HUES64 (cell line): ENCODE results near the gene RPRD1B. TPM values are rescaled to one million over a fixed set of nuclear protein-coding genes. Genes with fewer than 3 reads are reported as not detected.

Experiments
- H3K27ac ChIP-seq: 2 replicates; pipeline ENCODE4 v1.7.0; 2013; ENCODE audit warnings: low read depth, low read length, inconsistent platforms
- H3K27me3 ChIP-seq: 2 replicates; pipeline ENCODE4 v1.6.1; 2013; ENCODE audit warnings: mild to moderate bottlenecking, low read length; ENCODE audit not compliant: insufficient read depth
- H3K36me3 ChIP-seq: 2 replicates; pipeline ENCODE4 v1.6.1; 2013; ENCODE audit warnings: mild to moderate bottlenecking, low read length; ENCODE audit not compliant: insufficient read depth
- H3K4me1 ChIP-seq: 2 replicates; pipeline ENCODE4 v1.6.1; 2013; ENCODE audit warnings: mild to moderate bottlenecking, low read length, moderate library complexity; ENCODE audit not compliant: insufficient read depth
- H3K4me3 ChIP-seq: 2 replicates; pipeline ENCODE4 v1.5.1; 2013; ENCODE audit warnings: mild to moderate bottlenecking, low read length, moderate library complexity
- H3K9ac ChIP-seq: 2 replicates; pipeline ENCODE4 v1.6.1; 2013; ENCODE audit warnings: mild to moderate bottlenecking, low read depth, low read length
- H3K9me3 ChIP-seq: 2 replicates; pipeline ENCODE4 v1.6.1; 2013; ENCODE audit warnings: low read depth, low read length; ENCODE audit not compliant: insufficient read depth
- WGBS: fragments of 150-250, 120-280 bp; methylation state at CpG from one replicate; pipeline ENCODE4 v1.1.7; 2013; ENCODE audit warnings: missing lambda C conversion rate; 5-methylcytosine and 5-hydroxymethylcytosine counted together
- polyA plus RNA-seq, 2 experiments: library from polyadenylated mRNA; stranded (reverse); fragments of 50-300 nt; gene quantifications; one replicate each; pipeline ENCODE4 v1.2.3, GENCODE V29; 2013

RPRD1B gene
- polyA plus RNA-seq (2013, experiment 1 of 2): 17.9 TPM
- polyA plus RNA-seq (2013, experiment 2 of 2): 16.7 TPM

GRCh38 chr20:38033330-38034107, at the start of gene RPRD1B, which contains the start of gene TTI1:
TSS of gene RPRD1B (plus strand) at chr20:38033746. CDS start at chr20:38033948, 202 bp downstream.
TSS of gene TTI1 (minus strand) at chr20:38033456. CDS start at chr20:38013816, 19,640 bp downstream.
- Histone ChIP-seq H3K27ac (peak within 1 kb of the TSS; percentile 96), H3K4me1 (peaks cover 14% of the 10 kb centered on the region), H3K27me3 (no peaks in the 10 kb centered on the region), H3K9me3 (no peaks in the 10 kb centered on the region), H3K9ac (peak within 1 kb of the TSS; percentile 92), H3K36me3 (peaks cover 33% of the 10 kb centered on the region), H3K4me3 (peak within 1 kb of the TSS; percentile 94)
- under 1% methylated on average over 69 of the region's 69 CpGs for WGBS

GRCh38 chr20:37984018-37984785, 49.3 kb upstream of the RPRD1B start:
- no peak overlapping the region for H3K27ac ChIP-seq
- H3K27me3 ChIP-seq: no peaks in the 10 kb centered on the region
- 92% methylated on average over 14 of the region's 14 CpGs for WGBS
- H3K4me3 ChIP-seq: no peak overlapping the region
- H3K36me3 ChIP-seq: peaks cover 48% of the 10 kb centered on the region
- H3K9ac ChIP-seq: no peak overlapping the region
- peaks cover 5% of the 10 kb centered on the region; the same call in 1 of the 2 replicates for H3K4me1 ChIP-seq
- H3K9me3 ChIP-seq: no peaks in the 10 kb centered on the region

- no peak overlapping the region for H3K27ac ChIP-seq
- no peak overlapping the region for H3K9ac ChIP-seq
- peaks cover 64% of the 10 kb centered on the region for H3K36me3 ChIP-seq
- H3K9me3 ChIP-seq: no peaks in the 10 kb centered on the region
- 96% methylated on average over 9 of the region's 9 CpGs for WGBS
- H3K27me3 ChIP-seq: no peaks in the 10 kb centered on the region
- H3K4me1 ChIP-seq: peaks cover 5% of the 10 kb centered on the region; the same call in 1 of the 2 replicates
- H3K4me3 ChIP-seq: no peak overlapping the region
Measured at GRCh38 chr20:37986044-37986858, 47.3 kb upstream of the RPRD1B start.

GRCh38 chr20:37986873-37987601, 46.5 kb upstream of the RPRD1B start:
- Histone ChIP-seq H3K4me1 (peaks cover 5% of the 10 kb centered on the region; the same call in 1 of the 2 replicates), H3K9ac (no peak overlapping the region; the same call in 1 of the 2 replicates), H3K27ac (no peak overlapping the region), H3K36me3 (peaks cover 71% of the 10 kb centered on the region), H3K27me3 (no peaks in the 10 kb centered on the region), H3K4me3 (no peak overlapping the region), H3K9me3 (no peaks in the 10 kb centered on the region)
- 91% methylated on average over 9 of the region's 9 CpGs for WGBS

GRCh38 chr20:37987602-37988290, 45.8 kb upstream of the RPRD1B start:
- H3K9me3 ChIP-seq: no peaks in the 10 kb centered on the region
- H3K27ac ChIP-seq: no peak overlapping the region
- H3K9ac ChIP-seq: no peak overlapping the region; the same call in 1 of the 2 replicates
- peaks cover 73% of the 10 kb centered on the region for H3K36me3 ChIP-seq
- H3K4me1 ChIP-seq: peaks cover 7% of the 10 kb centered on the region
- no peaks in the 10 kb centered on the region for H3K27me3 ChIP-seq
- H3K4me3 ChIP-seq: no peak overlapping the region
- 93% methylated on average over 12 of the region's 12 CpGs for WGBS

- Histone ChIP-seq H3K27ac (no peak overlapping the region), H3K4me1 (peaks cover 9% of the 10 kb centered on the region), H3K27me3 (no peaks in the 10 kb centered on the region), H3K9me3 (no peaks in the 10 kb centered on the region), H3K4me3 (no peak overlapping the region), H3K9ac (no peak overlapping the region), H3K36me3 (peaks cover 69% of the 10 kb centered on the region)
- 91% methylated on average over 5 of the region's 5 CpGs for WGBS
Measured at GRCh38 chr20:37988306-37988954, 45.1 kb upstream of the RPRD1B start.

GRCh38 chr20:37989601-37990295, 43.8 kb upstream of the RPRD1B start:
- H3K27ac ChIP-seq: no peak overlapping the region
- peaks cover 9% of the 10 kb centered on the region for H3K4me1 ChIP-seq
- 91% methylated on average over 6 of the region's 7 CpGs for WGBS
- H3K4me3 ChIP-seq: no peak overlapping the region
- no peaks in the 10 kb centered on the region for H3K27me3 ChIP-seq
- H3K9ac ChIP-seq: no peak overlapping the region
- peaks cover 78% of the 10 kb centered on the region for H3K36me3 ChIP-seq
- no peaks in the 10 kb centered on the region for H3K9me3 ChIP-seq

- no peaks in the 10 kb centered on the region for H3K27me3 ChIP-seq
- peaks cover 81% of the 10 kb centered on the region for H3K36me3 ChIP-seq
- H3K9ac ChIP-seq: no peak overlapping the region
- WGBS: 93% methylated on average over 10 of the region's 10 CpGs
- H3K4me3 ChIP-seq: no peak overlapping the region
- H3K4me1 ChIP-seq: peaks cover 9% of the 10 kb centered on the region
- H3K27ac ChIP-seq: no peak overlapping the region
- H3K9me3 ChIP-seq: no peaks in the 10 kb centered on the region
Measured at GRCh38 chr20:37990571-37991151, 42.9 kb upstream of the RPRD1B start.
